GM21515 (cell line): Measurements from ENCODE around the gene KIF19.

Source experiments
- ATAC-seq: cut with Tn5 transposase; IDR thresholded peaks from one replicate; pipeline ENCODE4 v1.9.1; 2021; ENCODE audit not compliant: unreplicated experiment

The KIF19 gene

DNA sequence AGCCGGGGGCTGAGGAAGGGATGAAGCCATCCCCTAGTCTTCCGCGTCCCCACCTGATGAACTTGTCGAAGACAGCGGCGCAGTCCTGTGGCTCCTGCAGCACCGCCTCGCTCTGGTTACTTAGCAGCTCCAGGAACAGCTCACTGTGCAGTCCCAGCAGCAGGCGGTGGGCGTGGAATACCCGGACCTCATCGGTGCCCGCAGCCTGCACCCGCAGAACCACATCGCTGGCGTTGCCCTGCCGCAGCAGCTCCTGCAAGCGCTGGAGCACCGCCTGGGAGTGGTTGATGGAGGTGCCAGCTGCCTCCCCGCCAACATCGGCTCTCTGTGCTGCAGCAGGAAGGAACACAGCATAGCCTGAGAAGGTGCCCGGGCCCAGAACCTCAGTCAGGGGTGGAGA lies 33.9 kb downstream of the KIF19 start:
- ATAC-seq: no peak

GRCh38 chr17:74360899-74361229 lies 34.8 kb downstream of the KIF19 start:
- ATAC-seq: no peak

DNA sequence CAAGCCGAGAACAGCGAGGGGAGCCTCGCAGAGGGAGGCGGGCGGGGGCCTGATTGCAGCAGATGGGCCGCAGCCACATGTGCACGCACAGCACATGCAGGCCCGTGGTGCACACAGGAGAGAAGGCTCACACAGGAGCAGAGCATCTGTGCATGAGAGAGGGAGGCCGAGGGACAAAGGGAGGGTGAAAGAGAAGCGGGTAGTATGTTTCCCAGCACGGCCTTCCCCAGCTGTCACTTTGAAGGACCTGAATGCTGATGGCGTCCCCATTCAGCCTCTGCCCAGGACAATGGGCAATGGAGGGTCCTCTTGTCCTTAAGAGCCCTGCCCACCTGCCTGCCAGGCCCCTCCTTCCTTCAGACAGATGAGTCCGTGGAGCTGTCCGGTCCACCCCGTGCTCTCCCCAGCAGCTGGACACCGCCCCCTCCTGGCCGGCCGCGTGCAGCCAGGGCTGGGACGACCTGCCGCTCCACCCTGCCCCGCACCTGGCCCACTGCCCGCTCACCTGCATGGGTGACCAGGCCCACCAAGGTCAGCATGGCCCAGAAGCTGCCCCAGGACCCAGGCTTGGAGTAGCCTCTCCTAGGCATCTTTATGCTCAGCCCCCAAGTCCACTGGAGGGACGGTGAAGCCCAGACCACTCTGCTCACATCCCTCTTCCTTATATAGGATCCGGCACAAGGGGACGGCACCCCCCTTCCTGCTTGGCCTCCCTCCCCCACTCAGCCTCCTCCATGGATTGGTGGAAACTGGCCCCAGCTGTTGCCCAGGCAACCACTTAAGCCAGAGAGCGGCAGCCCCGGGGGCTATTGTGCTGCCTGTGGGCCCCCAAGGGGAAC lies 35.4 kb downstream of the KIF19 start, which contains the start of gene BTBD17:
BTBD17 (minus strand) TSS at position 639 of the 839 bp plus-strand sequence; CDS start at position 590, 49 bp downstream.
- no peak for ATAC-seq

GRCh38 chr17:74362069-74362405 lies 36.0 kb downstream of the KIF19 start:
- no peak for ATAC-seq

GRCh38 chr17:74362810-74363498 lies 36.9 kb downstream of the KIF19 start:
- ATAC-seq: no peak

DNA sequence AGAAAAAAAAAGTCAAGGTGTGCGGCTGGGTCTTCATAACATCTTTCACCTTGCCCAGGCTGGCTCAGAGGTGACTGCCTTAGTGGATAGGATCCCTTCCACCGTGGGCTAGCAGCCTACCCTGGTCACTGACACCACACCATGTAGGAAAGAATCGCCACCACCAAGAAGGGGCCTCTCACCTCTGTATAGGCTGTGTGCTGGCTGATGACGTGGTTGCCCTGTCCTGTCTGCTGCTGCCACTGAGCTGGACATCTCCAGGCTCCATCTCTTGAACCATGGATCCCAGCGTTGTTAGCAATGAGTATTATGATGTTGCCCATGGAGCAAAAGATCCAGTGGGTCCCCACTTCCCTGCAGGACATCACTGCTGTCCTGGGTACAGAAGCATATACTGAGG lies 41.2 kb downstream of the KIF19 start, which contains the start of gene GPR142:
GPR142 (plus strand) TSS at position 301 of the 400 bp plus-strand sequence. CDS start 2,035 bp downstream, outside the sequence.
- ATAC-seq: no peak

DNA sequence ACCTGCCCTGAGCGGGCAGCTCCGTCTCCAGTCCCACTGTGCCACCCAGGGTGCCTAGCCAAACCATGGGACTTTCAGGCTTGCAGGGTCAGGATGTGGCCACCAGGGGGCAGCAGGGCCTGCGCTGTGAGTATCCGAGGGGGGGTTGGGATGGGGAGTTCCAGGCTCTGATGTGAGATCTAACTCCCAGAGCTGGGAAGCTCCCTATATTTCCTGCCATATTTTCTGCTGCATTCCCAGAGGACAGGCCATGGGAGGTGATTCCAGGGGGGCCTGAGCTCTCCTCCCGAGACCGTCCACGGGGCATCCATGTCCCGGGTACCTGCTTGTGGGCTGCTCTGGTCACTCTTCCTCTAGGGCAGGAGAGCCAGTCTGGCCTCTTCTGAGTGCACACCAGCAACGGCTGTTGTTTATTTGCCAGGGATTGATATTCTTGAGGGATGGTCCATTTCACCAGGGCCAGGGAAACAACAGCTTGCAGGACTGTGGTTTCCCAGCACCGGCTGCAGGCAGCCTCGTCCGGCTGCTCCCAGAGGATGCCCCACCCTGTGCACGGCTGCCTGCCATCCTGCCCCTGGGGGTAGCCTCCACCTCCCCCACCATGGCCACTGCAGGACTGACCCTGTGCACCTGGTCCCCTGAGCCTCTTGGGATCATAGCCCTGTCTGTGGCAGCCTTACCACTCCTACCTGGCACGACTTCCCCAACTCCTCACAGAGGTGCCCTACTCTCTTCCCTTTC lies 42.5 kb downstream of the KIF19 start:
- no peak for ATAC-seq

GRCh38 chr17:74369221-74369620 lies 43.2 kb downstream of the KIF19 start:
- ATAC-seq: no peak

DNA sequence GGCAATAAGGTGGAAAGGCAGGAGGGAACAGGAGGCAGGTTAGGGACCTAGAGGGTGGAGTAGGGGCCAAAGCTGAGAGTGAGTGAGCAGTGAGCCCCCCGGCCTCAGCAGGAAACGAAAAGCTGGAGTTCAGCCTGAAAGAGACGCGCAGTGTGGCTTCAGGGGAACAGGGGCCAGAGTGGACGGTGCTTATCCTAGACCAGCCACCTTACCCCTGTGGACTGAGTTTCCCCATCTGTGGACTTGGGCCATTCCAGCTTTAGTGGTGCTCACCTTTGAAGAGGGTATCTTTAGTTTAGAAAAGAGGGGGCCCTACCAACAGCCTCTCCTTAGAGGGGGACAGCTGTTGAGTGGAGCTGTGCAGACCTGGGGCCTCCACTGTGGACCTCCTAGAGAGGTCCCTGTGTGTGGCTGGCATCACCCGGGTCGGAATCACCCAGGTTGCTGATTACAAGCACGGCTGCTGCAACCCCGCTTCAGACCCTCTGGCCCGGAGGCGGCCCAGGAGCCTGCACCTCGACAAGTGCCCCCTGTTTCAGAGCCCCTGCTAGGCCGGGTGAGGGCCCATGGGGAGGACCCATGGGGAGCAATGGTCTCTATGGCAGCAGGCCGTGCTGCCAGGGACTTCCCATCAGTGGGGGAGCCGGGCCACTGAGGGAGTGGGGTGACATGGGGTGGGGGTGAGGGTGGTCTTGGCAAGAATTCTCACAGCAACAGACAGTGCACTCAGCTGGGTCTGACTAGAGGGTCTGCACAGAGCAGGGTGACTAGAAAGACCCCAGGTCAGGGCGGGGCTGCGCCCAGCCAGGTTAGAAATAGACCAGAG lies 43.9 kb downstream of the KIF19 start:
- no peak for ATAC-seq

DNA sequence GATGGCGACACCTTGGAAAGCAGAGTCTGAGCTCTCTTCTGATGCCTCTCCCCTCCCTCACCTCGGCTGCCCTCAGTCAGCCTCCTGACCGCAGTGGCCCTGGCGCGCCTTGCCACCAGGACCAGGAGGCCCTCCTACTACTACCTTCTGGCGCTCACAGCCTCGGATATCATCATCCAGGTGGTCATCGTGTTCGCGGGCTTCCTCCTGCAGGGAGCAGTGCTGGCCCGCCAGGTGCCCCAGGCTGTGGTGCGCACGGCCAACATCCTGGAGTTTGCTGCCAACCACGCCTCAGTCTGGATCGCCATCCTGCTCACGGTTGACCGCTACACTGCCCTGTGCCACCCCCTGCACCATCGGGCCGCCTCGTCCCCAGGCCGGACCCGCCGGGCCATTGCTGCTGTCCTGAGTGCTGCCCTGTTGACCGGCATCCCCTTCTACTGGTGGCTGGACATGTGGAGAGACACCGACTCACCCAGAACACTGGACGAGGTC lies 45.7 kb downstream of the KIF19 start:
- ATAC-seq: no peak

DNA sequence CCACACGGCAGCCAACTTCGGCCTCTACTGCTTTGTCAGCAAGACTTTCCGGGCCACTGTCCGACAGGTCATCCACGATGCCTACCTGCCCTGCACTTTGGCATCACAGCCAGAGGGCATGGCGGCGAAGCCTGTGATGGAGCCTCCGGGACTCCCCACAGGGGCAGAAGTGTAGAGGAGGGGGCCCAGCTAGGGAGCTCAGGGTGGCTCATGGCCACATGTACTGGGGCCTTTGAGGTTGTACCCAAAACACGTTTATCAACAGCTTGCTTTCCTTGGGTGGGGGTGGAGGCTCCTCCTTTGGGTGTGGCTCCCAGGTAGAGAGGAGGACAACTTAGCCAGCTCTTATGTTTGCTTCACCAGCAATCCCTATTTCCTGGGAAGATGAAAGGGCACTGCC lies 46.4 kb downstream of the KIF19 start:
- ATAC-seq: no peak

DNA sequence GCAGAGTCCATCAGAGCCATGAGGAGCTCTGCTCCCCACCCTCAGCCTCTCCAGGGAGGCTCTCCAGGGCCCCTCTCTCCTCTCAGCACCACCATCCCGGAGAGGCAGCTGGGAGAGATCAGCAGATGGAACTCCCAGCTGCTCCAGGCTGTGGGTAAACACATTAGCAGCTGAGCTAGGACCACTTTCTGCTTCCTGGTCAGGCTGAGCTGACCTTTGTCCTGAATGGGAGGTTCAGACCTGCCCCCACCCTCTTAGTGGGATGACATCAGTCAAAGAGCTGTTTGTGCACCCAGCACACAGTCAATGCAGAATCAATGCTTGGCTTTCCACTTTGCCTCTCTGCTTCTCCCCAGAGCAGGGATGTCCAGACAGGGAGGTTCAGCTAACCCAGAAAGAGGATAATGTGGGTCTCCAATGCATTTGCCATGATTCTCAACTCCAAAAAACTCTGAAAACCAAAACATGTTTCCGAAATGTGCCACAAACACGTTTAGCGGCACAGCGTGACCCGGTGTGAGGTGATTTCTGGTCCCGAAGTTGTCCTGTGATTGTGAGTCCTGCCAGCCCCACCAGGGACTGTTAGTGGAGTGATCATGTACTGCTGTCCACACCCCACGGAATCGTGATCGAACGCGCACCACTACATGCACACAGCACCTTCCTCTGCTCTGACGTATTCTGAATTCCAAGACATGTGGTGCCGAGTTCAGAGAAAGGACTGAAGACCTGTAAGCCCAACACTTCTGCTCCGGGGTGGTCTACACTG lies 48.0 kb downstream of the KIF19 start:
- ATAC-seq: no peak

DNA sequence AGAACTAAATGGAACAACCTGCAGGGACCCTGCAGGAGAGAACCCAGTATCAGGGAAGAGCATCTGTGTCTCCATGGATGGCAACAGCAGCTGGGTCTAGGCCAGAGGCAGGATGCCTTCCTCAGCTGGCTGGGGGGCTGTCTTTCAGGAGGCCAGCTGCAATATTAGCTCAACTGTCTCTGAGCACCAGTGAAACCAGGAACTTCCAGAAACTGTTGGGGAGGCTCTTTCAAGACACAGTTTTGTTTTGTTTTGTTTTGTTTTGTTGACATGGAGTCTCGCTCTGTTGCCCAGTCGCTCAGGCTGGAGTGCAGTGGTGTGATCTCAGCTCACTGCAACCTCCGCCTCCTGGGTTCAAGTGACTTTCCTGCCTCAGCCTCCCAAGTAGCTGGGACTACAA lies 48.8 kb downstream of the KIF19 start:
- no peak for ATAC-seq

DNA sequence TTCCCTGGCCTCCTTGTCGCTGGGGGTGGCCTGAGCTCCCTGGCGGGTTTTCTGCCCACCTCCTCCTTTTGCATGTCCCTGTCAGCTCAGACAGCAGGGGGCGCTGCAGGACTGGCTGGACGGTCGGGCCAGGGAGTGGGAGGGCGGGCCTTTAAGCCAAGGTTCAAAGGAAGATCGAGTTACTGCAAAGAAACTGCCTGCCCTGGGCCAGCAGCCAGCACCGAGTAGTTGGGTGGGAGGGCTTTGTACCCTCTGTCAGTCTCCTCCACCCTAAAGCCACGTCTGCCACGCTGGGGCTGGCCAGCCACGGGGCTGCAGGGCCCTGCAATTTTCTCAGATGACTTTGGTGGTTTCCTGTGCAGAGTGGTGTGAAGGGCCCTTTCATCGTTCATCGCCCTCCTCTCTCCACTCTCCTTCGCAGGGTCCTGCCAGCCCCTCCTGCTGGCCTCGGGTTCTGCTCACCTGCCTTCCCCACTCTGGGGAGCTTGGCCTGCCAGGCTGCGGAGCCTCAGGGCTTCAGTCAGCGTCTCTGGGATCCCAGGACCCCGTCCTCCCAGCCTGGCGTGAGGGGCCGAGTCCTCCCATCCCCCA lies 53.6 kb downstream of the KIF19 start:
- ATAC-seq: peak; percentile 61

- no peak for ATAC-seq
Measured at GRCh38 chr17:74380086-74380958, 54.3 kb downstream of the KIF19 start.

DNA sequence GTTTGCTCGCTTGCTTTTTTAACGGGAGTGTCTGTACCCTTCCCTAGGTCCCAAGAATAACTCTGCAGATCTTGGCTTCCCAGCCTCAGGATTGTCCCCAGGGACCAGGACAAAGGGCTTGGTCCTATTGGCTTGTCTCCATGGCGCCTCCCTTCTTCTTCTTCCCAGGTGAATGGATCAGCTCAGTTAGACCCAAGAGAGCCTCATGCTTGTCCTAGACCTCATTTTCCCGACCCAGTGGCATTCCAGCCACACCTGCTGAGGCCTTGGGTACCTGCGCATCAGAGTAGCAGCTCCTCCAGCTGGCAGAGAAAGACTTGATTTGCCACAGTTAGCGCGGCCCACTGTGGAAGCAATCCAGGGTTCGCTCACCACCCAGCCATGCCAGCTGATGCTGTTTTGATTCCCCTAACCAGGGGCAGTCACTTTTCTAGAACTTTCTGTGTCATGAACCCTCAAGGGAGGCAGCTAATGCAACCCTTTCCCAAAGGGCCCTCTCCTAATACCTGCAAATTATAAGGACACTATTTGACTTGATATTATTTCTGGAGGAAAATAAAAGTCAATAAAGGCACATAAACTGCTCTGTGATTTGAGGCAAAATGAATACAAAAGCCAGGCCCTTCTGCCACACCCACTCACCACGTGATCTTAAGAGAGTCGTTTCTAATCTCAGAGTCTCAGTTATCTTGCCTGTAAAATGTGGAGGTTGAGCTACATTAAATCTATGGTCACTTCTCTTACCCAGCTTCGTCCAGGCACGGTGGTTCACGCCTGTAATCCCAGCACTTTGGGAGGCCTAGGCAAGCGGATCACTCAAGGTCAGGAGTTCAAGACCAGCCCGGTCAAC lies 55.2 kb downstream of the KIF19 start:
- ATAC-seq: no peak

GRCh38 chr17:74383141-74383540 lies 57.1 kb downstream of the KIF19 start:
- ATAC-seq: no peak

- ATAC-seq: no peak
Measured at GRCh38 chr17:74385201-74385600, 59.2 kb downstream of the KIF19 start.
